GM19099 (cell line): ENCODE results near the gene PLD1.

ENCODE experiments used
- POLR2A ChIP-seq: IDR thresholded peaks from 3 replicates; pipeline ENCODE4 v1.6.1; 2011; ENCODE audit warnings: low read depth; ENCODE audit not compliant: insufficient read length; ENCODE audit errors: extremely low read depth

PLD1 gene, protein sequence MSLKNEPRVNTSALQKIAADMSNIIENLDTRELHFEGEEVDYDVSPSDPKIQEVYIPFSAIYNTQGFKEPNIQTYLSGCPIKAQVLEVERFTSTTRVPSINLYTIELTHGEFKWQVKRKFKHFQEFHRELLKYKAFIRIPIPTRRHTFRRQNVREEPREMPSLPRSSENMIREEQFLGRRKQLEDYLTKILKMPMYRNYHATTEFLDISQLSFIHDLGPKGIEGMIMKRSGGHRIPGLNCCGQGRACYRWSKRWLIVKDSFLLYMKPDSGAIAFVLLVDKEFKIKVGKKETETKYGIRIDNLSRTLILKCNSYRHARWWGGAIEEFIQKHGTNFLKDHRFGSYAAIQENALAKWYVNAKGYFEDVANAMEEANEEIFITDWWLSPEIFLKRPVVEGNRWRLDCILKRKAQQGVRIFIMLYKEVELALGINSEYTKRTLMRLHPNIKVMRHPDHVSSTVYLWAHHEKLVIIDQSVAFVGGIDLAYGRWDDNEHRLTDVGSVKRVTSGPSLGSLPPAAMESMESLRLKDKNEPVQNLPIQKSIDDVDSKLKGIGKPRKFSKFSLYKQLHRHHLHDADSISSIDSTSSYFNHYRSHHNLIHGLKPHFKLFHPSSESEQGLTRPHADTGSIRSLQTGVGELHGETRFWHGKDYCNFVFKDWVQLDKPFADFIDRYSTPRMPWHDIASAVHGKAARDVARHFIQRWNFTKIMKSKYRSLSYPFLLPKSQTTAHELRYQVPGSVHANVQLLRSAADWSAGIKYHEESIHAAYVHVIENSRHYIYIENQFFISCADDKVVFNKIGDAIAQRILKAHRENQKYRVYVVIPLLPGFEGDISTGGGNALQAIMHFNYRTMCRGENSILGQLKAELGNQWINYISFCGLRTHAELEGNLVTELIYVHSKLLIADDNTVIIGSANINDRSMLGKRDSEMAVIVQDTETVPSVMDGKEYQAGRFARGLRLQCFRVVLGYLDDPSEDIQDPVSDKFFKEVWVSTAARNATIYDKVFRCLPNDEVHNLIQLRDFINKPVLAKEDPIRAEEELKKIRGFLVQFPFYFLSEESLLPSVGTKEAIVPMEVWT

DNA sequence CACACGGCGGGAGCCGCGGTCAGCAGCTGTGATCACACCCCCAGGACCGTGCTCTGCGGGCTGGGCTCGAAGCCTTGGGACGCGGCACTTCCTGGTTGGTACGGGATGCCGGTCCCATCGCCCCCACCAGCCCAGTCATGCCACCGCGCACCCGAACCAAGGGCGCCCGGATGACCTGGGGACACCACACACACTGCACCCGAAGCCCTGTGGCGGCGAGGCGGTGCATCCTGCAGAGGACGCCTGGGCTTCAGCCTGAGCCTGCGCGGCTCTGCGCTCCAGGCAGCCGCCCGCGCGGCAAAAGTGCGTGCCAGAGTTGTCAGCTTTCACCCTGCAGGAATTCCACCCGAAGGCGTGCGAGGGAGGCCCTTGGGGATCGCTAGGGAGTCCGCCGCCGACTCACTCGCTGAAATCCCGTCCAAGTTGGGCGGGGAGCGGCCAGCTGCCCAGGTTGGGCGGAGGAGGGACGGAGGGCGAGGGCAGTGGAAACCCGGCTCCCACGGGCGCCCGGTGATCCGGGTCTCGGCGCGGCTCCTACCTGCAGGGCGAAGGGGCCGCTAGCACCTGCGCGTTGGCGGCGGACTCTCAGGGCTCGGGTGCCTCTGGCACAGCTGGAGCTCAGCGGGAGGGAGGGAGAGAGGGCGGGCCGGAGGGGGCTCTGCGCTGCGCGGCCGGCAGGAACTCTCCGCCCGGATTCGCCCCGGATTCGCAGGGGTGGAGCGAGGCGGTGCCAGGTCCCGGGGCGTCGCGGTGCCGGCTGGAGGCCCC, at the start of gene PLD1:
Gene PLD1, minus strand, starts transcription at position 623 of the 768 bp plus-strand sequence. CDS start 72,432 bp downstream, outside the sequence.
- TF ChIP-seq POLR2A: peak; percentile 70

DNA sequence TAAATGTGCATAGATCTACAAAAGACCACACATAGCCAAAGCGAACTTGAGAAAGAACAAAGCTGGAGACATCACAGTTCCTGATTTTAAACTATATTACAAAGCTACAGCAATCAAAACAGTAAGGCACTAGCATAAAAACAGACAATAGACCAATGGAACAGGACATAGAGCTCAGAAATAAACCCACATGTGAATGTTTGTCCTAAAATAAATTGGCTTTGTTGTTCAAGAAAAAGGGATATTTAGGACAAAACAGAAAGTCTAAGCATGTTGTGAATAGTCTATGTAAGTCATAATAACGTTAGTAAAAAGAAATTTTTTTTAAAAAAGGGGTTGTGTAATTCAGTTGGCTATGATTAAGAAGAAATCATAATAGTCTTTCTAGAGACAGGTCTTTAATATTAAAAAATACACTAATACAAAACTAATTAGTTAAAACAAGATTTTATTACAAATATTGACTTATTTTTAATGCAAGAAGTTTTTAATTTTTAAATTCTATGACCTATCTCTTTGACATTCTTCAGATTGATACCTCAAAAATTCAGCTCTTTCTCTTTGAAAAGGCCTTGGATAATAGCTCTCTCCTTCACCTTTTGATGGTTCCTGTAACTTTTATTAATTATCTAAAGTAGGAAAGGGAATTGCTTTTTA, 44.5 kb upstream of the PLD1 start:
- no peak for TF ChIP-seq POLR2A

DNA sequence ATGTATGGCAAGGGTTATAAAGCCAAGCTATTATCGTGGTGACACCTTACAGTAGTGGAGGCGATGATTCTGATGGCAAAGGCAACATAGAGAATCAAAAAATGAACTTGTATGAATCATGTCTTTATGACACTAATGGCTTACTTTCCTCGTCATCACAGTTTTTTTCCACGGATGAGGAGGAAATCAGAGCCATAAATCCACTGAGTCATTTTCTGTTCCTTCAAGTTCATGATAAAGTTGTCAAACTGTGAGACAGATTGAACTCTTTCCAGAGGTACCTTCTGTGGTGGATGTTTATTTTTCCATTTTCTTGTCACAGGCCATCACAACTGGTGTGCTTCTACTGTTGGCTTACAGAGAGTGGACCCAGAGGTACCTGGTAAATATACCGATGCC, 41.4 kb upstream of the PLD1 start:
- TF ChIP-seq POLR2A: no peak

DNA sequence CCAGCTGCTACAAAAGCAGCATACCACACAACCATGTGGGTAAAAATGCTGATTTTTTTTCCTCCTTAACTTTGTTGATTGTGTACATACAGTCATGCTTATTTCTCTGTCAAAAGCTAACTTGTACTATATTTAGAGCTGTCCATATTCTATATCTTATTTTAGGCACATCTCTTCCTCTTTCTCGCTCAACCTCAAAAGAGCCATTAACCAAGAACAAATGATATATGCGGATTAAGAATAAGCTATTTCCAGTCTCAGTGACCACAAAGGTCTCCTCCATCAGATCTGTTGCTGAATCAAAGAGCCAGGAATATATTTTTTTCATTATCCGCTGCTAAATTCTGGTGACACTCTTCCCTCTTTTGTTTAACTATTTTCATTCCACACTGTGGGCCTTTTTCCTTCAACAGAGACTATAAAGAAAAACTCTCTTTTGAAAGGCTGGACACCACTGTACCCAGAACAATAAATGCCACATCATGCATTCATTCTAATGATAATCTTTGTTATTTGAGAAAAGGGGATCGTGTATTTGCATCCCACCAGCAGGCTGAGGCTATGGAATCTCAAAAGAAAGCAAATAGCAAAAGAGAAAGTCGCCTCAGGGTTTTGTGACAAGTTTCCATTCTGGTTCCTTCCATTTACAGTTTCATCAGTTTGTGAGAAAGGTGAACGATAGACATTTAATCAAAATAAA, 40.8 kb upstream of the PLD1 start:
- no peak for TF ChIP-seq POLR2A

DNA sequence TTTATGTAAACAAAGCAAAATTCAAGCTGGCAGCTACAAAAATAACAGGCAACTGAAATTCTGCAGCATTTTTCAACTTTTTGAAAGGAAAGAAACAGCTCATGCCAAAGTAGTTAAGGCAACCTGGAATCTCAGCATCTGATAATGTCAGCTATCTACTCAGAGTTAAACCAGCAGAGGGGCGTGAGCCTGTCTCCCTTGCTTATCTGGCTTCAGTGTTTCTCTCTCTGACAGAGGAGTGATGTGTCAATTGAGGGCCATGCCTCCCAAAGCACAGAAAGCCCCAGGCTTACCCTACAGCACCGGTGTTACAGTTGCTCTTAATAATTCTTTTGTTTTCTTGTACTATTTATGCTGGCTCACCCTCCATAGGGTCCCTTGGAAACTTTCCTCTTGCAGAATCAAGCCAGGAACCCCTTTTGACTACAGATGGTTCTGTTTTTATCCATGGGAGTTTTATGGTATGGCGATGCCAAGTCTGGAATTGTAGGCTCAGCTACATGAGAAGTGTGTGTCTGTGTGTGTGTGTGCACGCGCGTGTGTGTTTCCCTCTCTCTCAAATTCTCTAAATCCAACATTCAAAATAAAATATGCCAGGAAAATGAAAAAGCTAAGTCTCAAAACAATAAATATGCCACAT, 40.2 kb upstream of the PLD1 start:
- no peak for TF ChIP-seq POLR2A

DNA sequence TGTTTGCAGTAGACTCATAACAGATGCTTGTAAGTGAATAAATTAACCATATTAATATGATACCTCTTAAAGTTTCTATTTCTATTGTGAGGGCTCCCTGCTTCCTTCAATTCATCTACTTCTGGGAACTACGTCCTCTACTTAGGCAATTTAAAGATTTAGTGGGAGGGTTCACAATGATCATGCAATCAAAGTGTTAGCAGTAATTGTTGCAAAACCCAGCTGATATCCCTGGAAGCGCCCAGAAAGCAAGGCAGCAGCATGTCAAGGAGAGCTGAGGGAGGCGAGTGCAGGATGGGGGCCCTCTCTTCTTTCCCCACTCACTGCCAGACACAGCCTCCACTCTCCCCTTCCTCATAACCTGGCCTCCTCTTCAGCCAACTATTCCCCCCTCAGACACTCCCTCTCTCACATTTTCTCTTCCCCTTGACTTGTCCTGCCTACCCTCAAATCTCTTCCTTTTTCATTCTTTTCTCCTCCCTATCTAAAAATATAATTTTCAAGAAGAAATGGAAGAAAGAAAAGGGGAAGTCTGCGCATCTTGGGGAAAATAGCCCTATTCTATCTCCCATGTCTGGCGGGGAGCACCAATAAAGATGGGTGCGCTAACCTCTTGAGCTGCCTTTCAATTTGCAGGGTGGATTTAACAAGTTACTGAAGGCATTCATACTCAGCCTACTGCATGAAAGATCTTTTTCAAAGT, 39.5 kb upstream of the PLD1 start:
- TF ChIP-seq POLR2A: no peak

DNA sequence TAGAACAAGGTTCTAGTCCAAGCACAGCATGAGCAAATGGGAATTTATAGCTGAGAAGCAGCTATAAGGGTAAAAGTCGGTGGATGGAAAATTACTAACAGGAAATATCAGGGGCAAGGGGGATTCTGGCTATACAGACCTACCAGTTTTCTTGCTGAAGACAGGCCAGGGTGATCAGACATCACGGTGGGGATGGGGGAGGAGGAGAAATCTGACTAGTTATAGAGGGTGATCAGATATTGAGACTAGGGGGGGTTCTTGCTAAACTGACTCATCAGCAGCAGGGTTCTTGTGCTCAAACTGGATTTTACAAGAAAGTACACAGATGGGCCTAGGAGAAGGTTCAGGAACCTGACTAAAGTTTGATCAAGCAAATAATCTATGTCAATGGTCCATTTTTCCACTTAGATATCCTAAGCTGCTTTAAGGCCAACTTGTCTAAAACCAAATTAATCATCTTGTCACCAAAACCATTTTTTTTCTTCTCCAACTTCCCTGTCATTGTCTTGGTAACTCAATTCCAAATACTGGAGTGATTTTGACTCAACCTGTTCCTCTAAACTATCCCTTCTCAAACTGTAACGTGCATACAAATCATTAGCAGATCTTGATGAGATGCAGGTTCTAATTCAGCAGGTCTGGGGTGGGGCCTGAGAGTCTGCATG, 37.4 kb upstream of the PLD1 start:
- TF ChIP-seq POLR2A: no peak

DNA sequence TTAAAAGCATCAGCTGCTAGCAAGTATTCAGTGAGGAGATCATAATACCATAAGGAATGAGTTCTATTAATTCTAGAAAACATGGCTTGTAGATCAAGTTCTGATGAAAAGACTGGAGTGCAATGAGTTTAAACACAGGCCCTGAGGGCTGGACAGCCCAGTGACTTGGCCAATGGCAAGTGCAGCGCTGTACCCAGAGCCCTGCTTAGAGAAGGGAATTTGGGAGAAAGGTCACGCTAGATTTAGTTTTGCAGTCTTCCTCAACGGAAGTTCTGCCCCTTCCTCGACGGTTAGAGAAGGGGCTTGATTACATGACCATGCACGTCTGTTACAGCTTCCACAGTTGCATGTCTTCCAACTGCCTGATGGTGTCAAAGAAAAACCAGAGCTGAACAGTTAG, 36.9 kb upstream of the PLD1 start:
- no peak for TF ChIP-seq POLR2A

DNA sequence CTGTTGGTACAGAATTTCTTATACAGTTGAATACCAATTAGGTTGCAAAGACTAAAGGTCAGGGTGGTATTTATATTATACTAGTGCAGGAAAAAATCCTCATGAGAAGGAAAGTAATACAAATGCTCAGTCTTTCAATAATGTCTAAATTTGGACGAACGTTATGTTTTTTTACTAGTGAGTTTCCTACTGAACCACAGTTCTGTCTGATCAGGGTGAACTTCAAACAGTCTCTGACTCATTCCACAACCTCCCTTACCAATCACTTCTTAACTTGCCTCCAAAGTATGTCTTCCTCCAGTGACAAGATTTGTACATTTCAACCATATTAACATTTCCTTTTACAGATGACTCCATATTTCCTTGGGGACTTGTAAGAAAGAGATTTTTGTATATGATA, 36.3 kb upstream of the PLD1 start:
- TF ChIP-seq POLR2A: no peak

DNA sequence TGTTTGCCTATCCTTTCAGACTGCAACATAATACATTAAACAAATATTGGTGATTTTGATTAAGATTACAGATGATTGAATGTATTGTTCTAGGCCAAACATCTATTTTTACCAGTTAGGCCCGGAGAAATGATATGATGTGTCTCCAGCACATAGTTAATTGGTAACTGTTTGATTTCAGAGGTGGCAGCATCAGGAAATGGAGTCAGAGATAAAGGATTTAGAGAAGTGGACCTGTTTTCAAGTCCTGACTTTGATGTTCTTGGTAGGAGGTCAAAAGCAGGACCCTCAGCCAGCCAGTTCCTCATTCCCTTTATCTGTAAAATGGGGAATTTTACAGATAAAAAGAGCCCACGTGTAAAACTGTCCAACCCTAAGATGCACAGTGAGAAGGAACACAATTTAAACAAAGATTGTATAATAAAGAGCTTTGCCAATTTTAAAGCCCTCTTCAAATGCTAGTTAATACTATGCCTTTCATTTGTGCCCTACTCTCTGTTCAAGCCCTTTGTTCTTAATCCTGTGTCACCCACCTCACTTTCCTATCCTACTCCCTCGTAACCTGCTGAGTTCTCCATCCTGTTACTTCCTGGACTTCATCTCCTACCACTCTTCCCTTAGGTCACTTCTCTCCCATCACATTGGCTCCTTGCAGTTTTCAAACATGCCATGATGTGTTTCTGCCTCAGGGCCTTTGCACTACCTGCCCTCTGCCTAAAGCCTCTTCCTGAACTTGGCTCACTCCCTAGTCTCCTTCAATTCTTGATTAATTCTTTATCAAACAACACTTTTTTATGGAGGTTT, 35.4 kb upstream of the PLD1 start:
- TF ChIP-seq POLR2A: no peak

DNA sequence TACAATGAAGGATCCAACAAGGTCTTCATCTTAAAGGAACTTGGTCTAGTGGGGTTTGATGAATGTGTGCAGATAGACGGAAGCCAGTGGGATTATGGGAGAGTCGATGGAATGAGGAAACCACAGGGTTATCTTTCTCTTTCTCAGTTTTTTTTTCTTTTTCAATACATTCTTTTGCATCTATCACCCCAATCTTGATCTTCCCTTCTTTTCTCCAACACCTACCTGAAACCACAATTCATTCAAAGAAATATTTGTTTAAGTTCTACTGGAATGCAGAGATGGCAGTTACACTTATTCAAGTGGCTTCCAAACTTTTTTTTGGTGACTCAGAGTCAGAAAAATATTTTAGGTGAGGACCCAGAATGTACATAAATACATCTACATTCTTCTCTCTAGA, 34.6 kb upstream of the PLD1 start:
- TF ChIP-seq POLR2A: no peak
